Subcutaneous adipose tissue (tissue), 4 donors: ENCODE results near the gene GP9. TPM values are rescaled to one million over a fixed set of nuclear protein-coding genes. Genes with fewer than 3 reads are reported as not detected.

Source experiments
- CTCF ChIP-seq: fragments of 450-650 bp; IDR thresholded peaks from one replicate; pipeline ENCODE4 v1.5.1; 2016; ENCODE audit warnings: low read depth, mild to moderate bottlenecking, control low read depth, antibody characterized with exemption, moderate library complexity
- total RNA-seq, 4 donors: library from RNA; depleted of rRNA; stranded (reverse); fragments of >200 nt; gene quantifications; one replicate each; pipeline ENCODE4 v1.1.0, GENCODE V29; 2016

Gene GP9
- total RNA-seq, 4 donors from 2014 or later = not detected

GRCh38 chr3:129068291-129068886 is 7.8 kb downstream of the GP9 start:
- no peak for TF ChIP-seq CTCF

GRCh38 chr3:129070086-129070885 is 9.7 kb downstream of the GP9 start:
- no peak for TF ChIP-seq CTCF

GRCh38 chr3:129077222-129077621 is 16.6 kb downstream of the GP9 start:
- no peak for TF ChIP-seq CTCF

GRCh38 chr3:129078510-129078909 is 17.9 kb downstream of the GP9 start:
- no peak for TF ChIP-seq CTCF

- no peak for TF ChIP-seq CTCF
Observed at GRCh38 chr3:129081503-129081902, 20.9 kb downstream of the GP9 start.

GRCh38 chr3:129082026-129082425 is 21.4 kb downstream of the GP9 start:
- no peak for TF ChIP-seq CTCF

- no peak for TF ChIP-seq CTCF
Observed at GRCh38 chr3:129084501-129084900, 23.9 kb downstream of the GP9 start.
